COLO829 (cell line): ENCODE measurements around the gene SLC46A1.
A peak's percentile ranks its signal among the peaks of the same experiment; 100 is the strongest.
"Not testable (repeated sequence)": the region's sequence is repeated elsewhere in the genome, so short reads cannot be mapped to it uniquely, and the experiment has no call there.

Experiments used
- DNase-seq: peaks from one replicate; pipeline ENCODE4 v3.0.0; 2012; ENCODE audit warnings: low spot score

The SLC46A1 gene

DNA sequence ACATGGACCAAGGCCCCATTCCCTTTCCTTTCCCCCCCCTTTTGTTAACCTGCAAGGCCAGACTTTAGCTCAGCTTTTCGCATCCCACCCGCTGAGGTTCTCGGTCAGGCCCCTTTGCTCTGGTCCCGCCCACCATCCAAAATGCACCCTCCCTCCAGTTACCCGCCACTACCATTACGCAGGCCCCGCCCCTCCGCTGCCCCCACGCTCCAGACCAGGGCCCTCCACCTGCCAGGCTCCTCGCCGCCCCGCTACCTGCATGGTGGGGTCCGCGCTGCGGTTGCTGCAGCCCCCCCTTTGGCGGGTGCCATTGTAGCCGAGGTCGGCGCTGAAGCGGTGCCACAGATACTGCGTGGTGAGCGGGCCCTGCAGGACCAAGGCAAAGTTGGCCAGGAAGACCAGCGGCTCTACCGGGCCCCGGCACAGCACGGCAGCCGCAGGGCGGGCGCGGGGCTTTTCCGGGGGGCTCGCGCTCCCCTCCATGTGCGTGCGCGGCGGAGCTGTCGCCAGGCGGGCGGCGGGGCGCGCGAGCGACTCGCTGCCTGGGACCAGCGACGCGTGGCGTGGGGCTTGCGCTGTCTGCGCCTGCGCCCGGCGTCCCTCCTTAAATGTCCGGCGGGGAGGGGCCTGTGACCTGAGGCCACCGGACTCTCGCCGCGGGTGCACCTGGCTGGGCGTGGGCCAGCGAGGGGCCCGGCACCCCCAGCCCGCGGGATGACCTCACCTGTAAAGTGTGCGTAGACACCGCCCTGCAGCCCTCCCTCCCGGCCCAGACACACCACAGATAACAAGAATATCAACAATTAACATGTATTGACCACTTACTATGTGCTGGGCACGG, at the start of gene SLC46A1:
Gene SLC46A1 (minus strand): TSS at position 581 of the 841 bp plus-strand sequence. CDS start 98 bp downstream, at position 483.
- peak; percentile 43 for DNase-seq

GRCh38 chr17:28449859-28450258, 43.8 kb upstream of the SLC46A1 start:
- DNase-seq, result no peak

- no peak for DNase-seq
Measured at GRCh38 chr17:28447396-28447760, 41.4 kb upstream of the SLC46A1 start.

- DNase-seq, result no peak
Measured at GRCh38 chr17:28446716-28447395, 40.8 kb upstream of the SLC46A1 start.

- no peak for DNase-seq
Measured at GRCh38 chr17:28443901-28444638, 38.1 kb upstream of the SLC46A1 start.

GRCh38 chr17:28434326-28434725, 28.3 kb upstream of the SLC46A1 start:
- DNase-seq, result not testable (repeated sequence)

GRCh38 chr17:28433721-28434120, 27.7 kb upstream of the SLC46A1 start:
- no peak for DNase-seq

- DNase-seq, result not testable (repeated sequence)
Measured at GRCh38 chr17:28427982-28428381, 22.0 kb upstream of the SLC46A1 start.

DNA sequence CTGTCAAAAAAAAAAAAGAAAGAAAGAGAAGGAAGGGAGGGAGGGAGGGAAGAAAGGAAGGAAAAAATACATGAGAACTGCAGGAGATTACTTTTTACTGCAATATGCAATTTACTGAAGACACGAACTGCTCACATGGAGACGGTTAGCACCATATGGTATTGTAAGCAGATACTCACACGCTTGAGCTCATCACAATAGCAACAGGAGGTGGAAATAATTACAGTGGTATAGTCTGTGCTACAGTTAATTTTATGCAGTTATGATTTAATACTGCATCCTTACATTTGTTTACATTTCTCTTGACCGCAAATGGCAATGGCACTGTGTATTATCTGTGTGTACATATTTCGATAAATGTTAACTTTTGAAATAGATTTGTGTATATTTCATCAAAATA, 21.4 kb upstream of the SLC46A1 start:
- DNase-seq, result no peak

DNA sequence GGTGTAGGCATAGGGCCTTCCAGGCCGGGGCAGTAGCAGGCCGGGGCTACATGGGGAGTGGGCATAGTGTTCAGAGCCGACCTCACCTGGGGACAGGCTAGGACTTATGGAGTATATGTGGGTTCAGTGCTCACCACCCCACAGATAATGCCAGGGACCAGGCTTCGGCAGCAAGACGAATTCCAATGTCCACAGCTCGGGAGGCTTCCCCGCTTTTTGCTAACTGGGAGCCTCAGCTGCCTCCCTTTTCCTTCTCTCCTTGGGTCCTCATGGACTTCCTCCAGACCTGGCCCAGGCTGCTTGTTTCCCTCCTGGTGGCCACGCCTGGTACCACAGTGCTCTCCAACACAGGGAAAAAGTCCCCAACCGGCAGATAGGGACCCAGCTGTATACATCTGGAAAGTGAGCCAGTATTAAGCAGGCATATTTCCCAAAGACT, 20.1 kb upstream of the SLC46A1 start:
- DNase-seq, result no peak

DNA sequence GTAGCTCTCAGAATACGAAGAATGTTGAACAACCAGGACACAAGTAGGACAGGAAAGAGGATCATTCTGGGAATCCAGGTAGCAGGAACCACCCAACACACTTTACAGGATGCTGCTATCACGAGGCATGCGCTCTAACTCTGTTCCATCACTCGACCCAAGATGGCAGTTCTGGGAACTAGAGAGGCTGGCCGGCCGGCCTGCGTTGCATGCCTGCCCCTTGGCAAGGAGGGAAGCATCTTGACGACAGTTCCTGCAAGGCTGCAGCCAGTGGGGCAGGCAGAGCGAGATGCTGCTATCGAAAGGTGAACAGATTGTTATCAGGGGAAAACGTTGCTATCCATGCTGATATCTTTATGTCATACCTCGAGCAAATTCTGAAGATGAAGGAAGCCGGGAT, 19.2 kb upstream of the SLC46A1 start:
- no peak for DNase-seq

DNA sequence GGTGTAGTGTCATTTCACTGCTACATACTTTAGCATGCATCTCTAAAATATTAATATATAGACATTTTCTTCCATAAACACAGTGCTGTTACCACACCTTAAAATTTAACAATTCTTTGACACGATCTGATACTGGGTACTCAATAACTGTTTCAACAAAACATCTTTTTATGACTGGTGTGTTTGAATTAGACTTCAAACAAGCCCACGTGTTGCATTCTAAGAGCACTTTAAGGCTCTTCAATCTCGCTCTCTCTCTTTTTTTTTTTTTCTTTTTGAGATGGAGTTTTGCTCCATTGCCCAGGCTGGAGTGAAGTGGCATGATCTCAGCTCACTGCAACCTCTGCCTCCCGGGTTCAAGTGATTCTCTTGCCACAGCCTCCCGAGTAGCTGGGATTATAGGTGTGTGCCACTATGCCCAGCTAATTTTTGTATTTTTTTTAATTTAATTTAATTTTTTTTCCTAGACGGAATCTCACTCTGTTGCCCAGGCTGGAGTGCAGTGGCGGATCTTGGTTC, 15.8 kb upstream of the SLC46A1 start:
- DNase-seq, result no peak

GRCh38 chr17:28416703-28417311, 10.8 kb upstream of the SLC46A1 start:
- DNase-seq, result peak; percentile 57

- DNase-seq, result no peak
Measured at GRCh38 chr17:28415886-28416285, 9.9 kb upstream of the SLC46A1 start.

DNA sequence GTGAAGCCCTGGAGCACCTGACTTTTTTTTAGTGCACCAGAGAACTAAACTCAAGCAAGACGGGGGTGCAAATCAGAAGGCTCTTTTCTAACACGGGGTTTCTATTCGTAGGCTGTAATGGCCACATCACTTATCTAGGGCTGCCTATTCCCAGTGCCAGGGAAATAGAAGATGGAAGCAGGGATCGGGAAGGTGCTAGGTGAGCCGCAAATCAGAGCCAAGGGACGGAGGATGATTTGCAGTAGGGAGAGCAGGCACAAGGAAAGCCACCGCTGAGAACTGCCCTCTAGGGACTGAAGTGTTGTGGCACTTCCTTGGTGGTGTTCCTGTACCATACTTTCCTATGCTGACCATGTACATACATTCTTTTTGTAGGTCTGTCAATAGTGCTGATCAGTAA, 7.8 kb upstream of the SLC46A1 start:
- no peak for DNase-seq

- no peak for DNase-seq
Measured at GRCh38 chr17:28412099-28412498, 6.1 kb upstream of the SLC46A1 start.

- DNase-seq, result no peak
Measured at GRCh38 chr17:28407974-28408306, 1.9 kb upstream of the SLC46A1 start.

DNA sequence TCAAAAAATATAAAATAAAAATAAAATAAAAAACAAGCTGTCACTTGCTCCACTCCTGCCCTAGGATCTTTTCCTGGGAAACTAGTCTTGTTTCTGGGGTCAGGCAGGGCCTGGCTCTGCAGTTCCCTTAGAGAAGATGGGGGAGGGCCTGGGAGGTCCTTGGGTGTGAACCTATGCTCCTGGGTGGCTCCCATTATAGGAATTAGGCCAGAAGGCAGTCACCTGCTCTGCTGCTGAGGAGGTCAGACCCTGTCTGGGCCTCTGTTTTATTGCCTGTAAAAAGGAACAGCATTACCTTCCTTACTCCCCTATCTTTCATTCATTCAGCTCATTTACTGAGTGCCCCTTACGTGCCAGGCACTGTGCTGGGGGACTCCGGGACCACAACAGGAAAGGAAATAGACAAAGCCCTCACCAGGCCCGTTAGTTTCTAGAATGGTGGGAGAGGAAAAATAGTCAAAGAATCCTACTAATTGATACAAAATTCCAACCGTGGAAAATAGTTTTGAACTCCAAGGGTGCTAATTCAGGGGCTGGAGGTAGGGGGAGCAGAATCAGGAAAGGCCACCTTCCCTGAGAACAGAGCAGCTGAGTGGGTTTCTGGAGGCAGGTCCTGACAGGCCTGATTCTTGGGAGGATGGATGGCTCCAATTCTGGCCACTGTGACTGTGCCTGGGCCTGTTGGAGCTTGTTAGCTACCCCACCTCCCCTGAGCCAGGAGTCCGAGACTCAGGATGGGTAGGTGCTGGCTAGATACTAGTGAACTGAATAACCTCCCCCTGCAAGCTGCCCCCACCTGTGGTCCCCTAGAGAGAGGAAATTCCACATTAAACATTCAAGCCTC, 1.3 kb upstream of the SLC46A1 start:
- no peak for DNase-seq

GRCh38 chr17:28406473-28406814, 432 bp upstream of the SLC46A1 start:
- no peak for DNase-seq

GRCh38 chr17:28404812-28405570, 1.0 kb downstream of the SLC46A1 start:
- no peak for DNase-seq

DNA sequence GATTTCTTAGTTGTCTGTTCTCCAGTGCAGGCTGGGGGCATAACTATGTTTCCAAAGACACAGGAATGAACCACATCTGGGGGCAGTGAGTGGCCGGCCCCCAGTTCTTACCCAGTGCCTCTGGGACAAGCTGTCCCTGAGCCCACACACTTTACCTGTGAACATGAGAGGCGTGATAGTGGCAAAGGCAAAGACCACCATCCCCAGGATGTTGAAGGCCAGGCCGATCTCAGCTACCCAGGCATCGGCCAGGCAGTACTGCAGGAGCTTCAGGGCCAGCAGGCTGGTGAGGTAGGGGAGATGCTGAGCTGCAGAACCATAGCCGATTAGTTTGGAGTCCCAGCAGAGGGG, 1.6 kb downstream of the SLC46A1 start:
- DNase-seq, result no peak
